Measurements from ENCODE around the gene PFKFB4.

Gene PFKFB4

DNA sequence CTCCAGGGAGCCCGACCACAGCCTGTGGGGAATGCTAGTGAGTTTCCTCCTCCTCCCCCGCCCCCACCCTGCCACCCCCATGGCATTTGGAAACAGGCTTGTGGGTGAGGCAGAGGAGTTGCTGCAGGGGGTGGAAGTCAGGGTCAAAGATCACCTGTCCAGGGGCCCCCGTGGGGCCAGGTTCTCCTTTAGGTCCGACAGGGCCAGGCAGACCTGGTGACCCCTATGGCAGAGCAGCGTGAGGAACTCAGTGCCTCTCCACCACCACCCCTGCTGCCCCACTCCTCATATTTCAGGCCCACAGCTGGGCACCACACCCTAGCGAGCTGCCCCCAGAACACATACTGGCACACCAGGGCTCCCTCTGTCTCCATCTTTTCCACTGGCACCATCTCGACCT is 15.9 kb upstream of the PFKFB4 start:
- Histone ChIP-seq H3K36me3 (ENCODE audit: control insufficient read depth in 1 of 2, insufficient read depth in 2 of 2, low read length in 2 of 2) (peaks cover 51 to 53% of the 10 kb centered on the region in 2 experiments), H2AFZ (ENCODE audit: insufficient read depth, low read length, poor library complexity) (no peak overlapping the region), H3K9me3 (ENCODE audit: insufficient read depth, low read depth, low read length) (no peaks in the 10 kb centered on the region), H3K18ac (ENCODE audit: low read length) (no peak overlapping the region), H3K27me3 (ENCODE audit: insufficient read depth, low read length) (no peaks in the 10 kb centered on the region), H3K14ac (ENCODE audit: low read length) (no peak overlapping the region), H3K79me1 (ENCODE audit: low read length) (no peaks in the 10 kb centered on the region), H4K12ac (ENCODE audit: low read depth, low read length) (no peak overlapping the region), H3K4me1 (ENCODE audit: control insufficient read depth in 1 of 2, insufficient read depth in 2 of 2, low read length in 2 of 2) (no peaks in the 10 kb centered on the region), H3K79me2 (ENCODE audit: control insufficient read depth, insufficient read depth, low read length, poor library complexity) (no peaks in the 10 kb centered on the region), H3K27ac (ENCODE audit: low read depth, low read length) (no peak overlapping the region), H4K8ac (ENCODE audit: low read depth, low read length) (no peak overlapping the region), H3K4me3 (ENCODE audit: low read depth, low read length) (no peak overlapping the region), H2AK5ac (ENCODE audit: low read length) (no peak overlapping the region), H3K4ac (ENCODE audit: low read depth, low read length) (no peak overlapping the region), H3K9ac (ENCODE audit: low read length) (no peak overlapping the region), H2BK5ac (ENCODE audit: low read depth, low read length, poor library complexity) (no peak overlapping the region), H2BK120ac (ENCODE audit: insufficient read depth, low read length, poor library complexity) (no peak overlapping the region), H2BK12ac (ENCODE audit: low read length) (no peak overlapping the region), H4K91ac (ENCODE audit: low read depth, low read length) (no peak overlapping the region), H3K23ac (ENCODE audit: low read length) (no peak overlapping the region), H3K4me2 (ENCODE audit: low read length) (no peak overlapping the region)
- DNase-seq = no peak
- no CpG with 5 or more reads among the region's 7 CpGs for WGBS (ENCODE audit: extremely low coverage, insufficient coverage, insufficient read length)

DNA sequence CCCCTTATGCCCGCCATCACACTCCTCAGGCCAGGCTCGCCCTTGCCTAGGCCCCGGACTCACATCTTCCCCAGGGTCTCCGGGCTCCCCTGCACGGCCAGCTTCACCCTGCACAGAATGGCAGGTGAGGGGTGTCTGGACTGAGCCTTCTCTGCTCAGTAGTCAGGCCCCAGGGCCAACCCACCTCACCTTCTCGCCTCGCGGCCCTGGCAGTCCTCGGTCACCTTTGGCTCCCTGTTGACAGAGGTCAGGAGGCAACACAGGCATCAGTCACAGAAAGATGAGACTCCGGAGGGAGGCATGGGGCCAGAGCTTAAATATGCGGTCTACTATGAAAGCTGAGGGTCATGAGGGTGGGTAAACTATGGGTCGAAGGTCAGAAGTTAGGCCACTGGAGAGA is 15.3 kb upstream of the PFKFB4 start:
- Histone ChIP-seq H3K4me2 (ENCODE audit: low read length) (no peak overlapping the region), H3K23ac (ENCODE audit: low read length) (no peak overlapping the region), H2AK5ac (ENCODE audit: low read length) (no peak overlapping the region), H3K9ac (ENCODE audit: low read length) (no peak overlapping the region), H3K18ac (ENCODE audit: low read length) (no peak overlapping the region), H3K79me1 (ENCODE audit: low read length) (no peaks in the 10 kb centered on the region), H4K8ac (ENCODE audit: low read depth, low read length) (no peak overlapping the region), H3K79me2 (ENCODE audit: control insufficient read depth, insufficient read depth, low read length, poor library complexity) (no peaks in the 10 kb centered on the region), H2BK120ac (ENCODE audit: insufficient read depth, low read length, poor library complexity) (no peak overlapping the region), H2AFZ (ENCODE audit: insufficient read depth, low read length, poor library complexity) (no peak overlapping the region), H3K4ac (ENCODE audit: low read depth, low read length) (no peak overlapping the region), H3K14ac (ENCODE audit: low read length) (no peak overlapping the region), H3K27me3 (ENCODE audit: insufficient read depth, low read length) (no peaks in the 10 kb centered on the region), H4K91ac (ENCODE audit: low read depth, low read length) (no peak overlapping the region), H4K12ac (ENCODE audit: low read depth, low read length) (no peak overlapping the region), H2BK12ac (ENCODE audit: low read length) (no peak overlapping the region), H3K27ac (ENCODE audit: low read depth, low read length) (no peak overlapping the region), H3K36me3 (ENCODE audit: control insufficient read depth in 1 of 2, insufficient read depth in 2 of 2, low read length in 2 of 2) (peaks cover 48 to 49% of the 10 kb centered on the region in 2 experiments), H2BK5ac (ENCODE audit: low read depth, low read length, poor library complexity) (no peak overlapping the region), H3K9me3 (ENCODE audit: insufficient read depth, low read depth, low read length) (no peaks in the 10 kb centered on the region), H3K4me1 (ENCODE audit: control insufficient read depth in 1 of 2, insufficient read depth in 2 of 2, low read length in 2 of 2) (no peaks in the 10 kb centered on the region), H3K4me3 (ENCODE audit: low read depth, low read length) (no peak overlapping the region)
- WGBS (ENCODE audit: extremely low coverage, insufficient coverage, insufficient read length) = no CpG with 5 or more reads among the region's 12 CpGs
- DNase-seq = no peak

GRCh38 chr3:48569808-48570450 is 13.3 kb upstream of the PFKFB4 start:
- Histone ChIP-seq H2AFZ (ENCODE audit: insufficient read depth, low read length, poor library complexity) (no peak overlapping the region), H2BK120ac (ENCODE audit: insufficient read depth, low read length, poor library complexity) (no peak overlapping the region), H3K4me3 (ENCODE audit: low read depth, low read length) (no peak overlapping the region), H4K91ac (ENCODE audit: low read depth, low read length) (no peak overlapping the region), H3K27me3 (ENCODE audit: insufficient read depth, low read length) (no peaks in the 10 kb centered on the region), H3K79me2 (ENCODE audit: control insufficient read depth, insufficient read depth, low read length, poor library complexity) (no peaks in the 10 kb centered on the region), H3K14ac (ENCODE audit: low read length) (no peak overlapping the region), H2BK12ac (ENCODE audit: low read length) (no peak overlapping the region), H2AK5ac (ENCODE audit: low read length) (no peak overlapping the region), H3K4ac (ENCODE audit: low read depth, low read length) (no peak overlapping the region), H3K4me1 (ENCODE audit: control insufficient read depth in 1 of 2, insufficient read depth in 2 of 2, low read length in 2 of 2) (no peaks in the 10 kb centered on the region), H3K4me2 (ENCODE audit: low read length) (no peak overlapping the region), H3K36me3 (ENCODE audit: control insufficient read depth in 1 of 2, insufficient read depth in 2 of 2, low read length in 2 of 2) (peaks cover 51 to 56% of the 10 kb centered on the region in 2 experiments), H2BK5ac (ENCODE audit: low read depth, low read length, poor library complexity) (no peak overlapping the region), H3K79me1 (ENCODE audit: low read length) (no peaks in the 10 kb centered on the region), H3K9me3 (ENCODE audit: insufficient read depth, low read depth, low read length) (no peaks in the 10 kb centered on the region), H3K23ac (ENCODE audit: low read length) (no peak overlapping the region), H3K27ac (ENCODE audit: low read depth, low read length) (no peak overlapping the region), H4K8ac (ENCODE audit: low read depth, low read length) (no peak overlapping the region), H3K9ac (ENCODE audit: low read length) (no peak overlapping the region), H4K12ac (ENCODE audit: low read depth, low read length) (no peak overlapping the region), H3K18ac (ENCODE audit: low read length) (no peak overlapping the region)
- no CpG with 5 or more reads among the region's 18 CpGs for WGBS (ENCODE audit: extremely low coverage, insufficient coverage, insufficient read length)
- no peak for DNase-seq

- no peak for DNase-seq
- no peaks in the 10 kb centered on the region for H3K9me3 ChIP-seq (ENCODE audit: insufficient read depth, low read depth, low read length)
- no peak overlapping the region for H4K12ac ChIP-seq (ENCODE audit: low read depth, low read length)
- H3K9ac ChIP-seq (ENCODE audit: low read length) = no peak overlapping the region
- H4K8ac ChIP-seq (ENCODE audit: low read depth, low read length) = no peak overlapping the region
- H2BK120ac ChIP-seq (ENCODE audit: insufficient read depth, low read length, poor library complexity) = no peak overlapping the region
- H4K91ac ChIP-seq (ENCODE audit: low read depth, low read length) = no peak overlapping the region
- no peak overlapping the region for H3K4me2 ChIP-seq (ENCODE audit: low read length)
- H3K79me2 ChIP-seq (ENCODE audit: control insufficient read depth, insufficient read depth, low read length, poor library complexity) = no peaks in the 10 kb centered on the region
- H3K79me1 ChIP-seq (ENCODE audit: low read length) = no peaks in the 10 kb centered on the region
- no peak overlapping the region for H3K23ac ChIP-seq (ENCODE audit: low read length)
- no peak overlapping the region for H3K4me3 ChIP-seq (ENCODE audit: low read depth, low read length)
- H3K27ac ChIP-seq (ENCODE audit: low read depth, low read length) = no peak overlapping the region
- H2BK5ac ChIP-seq (ENCODE audit: low read depth, low read length, poor library complexity) = no peak overlapping the region
- WGBS (ENCODE audit: extremely low coverage, insufficient coverage, insufficient read length) = no CpG with 5 or more reads among the region's 10 CpGs
- H3K4me1 ChIP-seq (ENCODE audit: control insufficient read depth in 1 of 2, insufficient read depth in 2 of 2, low read length in 2 of 2) = no peaks in the 10 kb centered on the region
- no peak overlapping the region for H2BK12ac ChIP-seq (ENCODE audit: low read length)
- H2AK5ac ChIP-seq (ENCODE audit: low read length) = no peak overlapping the region
- no peak overlapping the region for H3K4ac ChIP-seq (ENCODE audit: low read depth, low read length)
- H3K18ac ChIP-seq (ENCODE audit: low read length) = no peak overlapping the region
- H2AFZ ChIP-seq (ENCODE audit: insufficient read depth, low read length, poor library complexity) = no peak overlapping the region
- no peak overlapping the region for H3K14ac ChIP-seq (ENCODE audit: low read length)
- no peaks in the 10 kb centered on the region for H3K27me3 ChIP-seq (ENCODE audit: insufficient read depth, low read length)
- peaks cover 51 to 55% of the 10 kb centered on the region in 2 experiments for H3K36me3 ChIP-seq (ENCODE audit: control insufficient read depth in 1 of 2, insufficient read depth in 2 of 2, low read length in 2 of 2)
These were observed 12.8 kb upstream of the PFKFB4 start for GRCh38 chr3:48569400-48569799.

Data from trophoblast cell (in vitro differentiated cells and primary cell).